A673 (cell line): Measurements from ENCODE around the gene SUGP2. TPM values are rescaled to one million over a fixed set of nuclear protein-coding genes. Genes with fewer than 3 reads are reported as not detected.

Experiments
- BruUV-seq: library from RNA; stranded (reverse); fragments of 400-500 nt; replicated peaks from 2 replicates; lab custom pipeline; 2021; lab: Mats Ljungman, UMichigan
- CTCF ChIA-PET: fragments of 300-600 bp; sonication (Branson Sonifier 250); formaldehyde crosslinking; loops from one replicate; lab custom pipeline; 2022; ENCODE audit warnings: antibody characterized with exemption; lab: Charles Lee
- POLR2A ChIA-PET: fragments of 300-600 bp; sonication (Branson Sonifier 250); formaldehyde crosslinking; loops from one replicate; lab custom pipeline; 2022; ENCODE audit warnings: antibody characterized with exemption; ENCODE audit not compliant: low non-redundant PET; lab: Charles Lee
- DNase-seq: peaks from one replicate; pipeline ENCODE4 v3.0.0-alpha.2; 2015; ENCODE audit warnings: low spot score
- H3K27ac ChIP-seq: fragments of 200-600 bp; sonication (generic); 2 replicates; pipeline ENCODE4 v1.5.1; 2016; ENCODE audit warnings: mixed run types, low read depth, mild to moderate bottlenecking, mixed read lengths, antibody characterized with exemption, low read length; ENCODE audit not compliant: poor library complexity, severe bottlenecking
- H3K27me3 ChIP-seq: fragments of 200-600 bp; sonication (generic); replicated peaks from 2 replicates; pipeline ENCODE4 v1.6.1; 2017; ENCODE audit warnings: mixed run types, low read depth, mild to moderate bottlenecking, mixed read lengths, antibody characterized with exemption, low read length; ENCODE audit not compliant: insufficient read depth, poor library complexity
- H3K36me3 ChIP-seq: fragments of 200-600 bp; sonication (generic); 2 replicates; pipeline ENCODE4 v1.6.1; 2016; ENCODE audit warnings: mixed run types, mild to moderate bottlenecking, mixed read lengths, antibody characterized with exemption, low read length; ENCODE audit not compliant: insufficient read depth, poor library complexity, severe bottlenecking
- H3K4me1 ChIP-seq: fragments of 200-600 bp; sonication (generic); 2 replicates; pipeline ENCODE4 v1.6.1; 2017; ENCODE audit warnings: mixed run types, mild to moderate bottlenecking, mixed read lengths, antibody characterized with exemption, low read length; ENCODE audit not compliant: insufficient read depth, poor library complexity, severe bottlenecking
- H3K4me3 ChIP-seq: fragments of 200-600 bp; sonication (generic); 2 replicates; pipeline ENCODE4 v1.5.1; 2016; ENCODE audit warnings: low read depth, mixed run types, mild to moderate bottlenecking, mixed read lengths, low read length; ENCODE audit not compliant: poor library complexity, severe bottlenecking
- H3K9me3 ChIP-seq: fragments of 200-600 bp; sonication (generic); 2 replicates; pipeline ENCODE4 v1.6.1; 2016; ENCODE audit warnings: mixed run types, low read depth, mild to moderate bottlenecking, mixed read lengths, antibody characterized with exemption, low read length; ENCODE audit not compliant: poor library complexity, severe bottlenecking
- CTCF ChIP-seq: fragments of 300-800, 200-600 bp; sonication (generic); conservative IDR thresholded peaks from 2 replicates; pipeline ENCODE4 v1.5.1; 2017; ENCODE audit warnings: low read depth, mild to moderate bottlenecking, antibody characterized with exemption, low read length, moderate library complexity, mixed read lengths
- EZH2 ChIP-seq: fragments of 200-600 bp; sonication (generic); IDR thresholded peaks from 2 replicates; pipeline ENCODE4 v1.6.1; 2017; ENCODE audit warnings: borderline replicate concordance, low read depth, mild to moderate bottlenecking, mixed read lengths, antibody characterized with exemption, low read length; ENCODE audit not compliant: poor library complexity, severe bottlenecking
- intact Hi-C: fragments of 100-400 bp; cut with micrococcal nuclease; formaldehyde crosslinking; loops from one replicate; pipeline ENCODE4 v1.10.0; 2022; ENCODE audit not compliant: unreplicated experiment
- total RNA-seq: library from RNA; stranded (reverse); gene quantifications from 2 replicates; pipeline ENCODE4 v1.2.3, GENCODE V29; 2021

Gene SUGP2
- total RNA-seq, 1 experiment from 2014 or later: 120 TPM

GRCh38 chr19:18992696-18993095 is 40.6 kb downstream of the SUGP2 start:
- ChIA-PET POLR2A (no interaction called here), CTCF (no interaction called here)
- H3K36me3 ChIP-seq: peaks cover 31% of the 10 kb centered on the region
- H3K9me3 ChIP-seq: no peaks in the 10 kb centered on the region
- BruUV-seq: TSS peak; percentile 30
- DNase-seq: no peak
- no peak overlapping the region for H3K27ac ChIP-seq
- H3K4me3 ChIP-seq: no peak overlapping the region
- TF ChIP-seq CTCF: no peak
- no peak for TF ChIP-seq EZH2
- peaks cover 10% of the 10 kb centered on the region for H3K4me1 ChIP-seq
- no peaks in the 10 kb centered on the region for H3K27me3 ChIP-seq
- intact Hi-C loops: no loop called here

- no peak overlapping the region for H3K27ac ChIP-seq
- POLR2A ChIA-PET: no interaction called here
- no peak overlapping the region for H3K4me3 ChIP-seq
- H3K27me3 ChIP-seq: no peaks in the 10 kb centered on the region
- H3K4me1 ChIP-seq: peaks cover 12% of the 10 kb centered on the region
- intact Hi-C loops: no loop called here
- TF ChIP-seq CTCF (no peak), EZH2 (no peak)
- CTCF ChIA-PET: interaction anchor here (0.7 kb wide), 1 partner anchor 178 kb away, joined by 3 read pairs; no protein-coding TSS in a partner anchor
- no TSS peak for BruUV-seq
- peaks cover 31% of the 10 kb centered on the region for H3K36me3 ChIP-seq
- DNase-seq: no peak
- H3K9me3 ChIP-seq: no peaks in the 10 kb centered on the region
These were observed 41.8 kb downstream of the SUGP2 start for GRCh38 chr19:18991468-18991867.

GRCh38 chr19:18991006-18991405 is 42.3 kb downstream of the SUGP2 start:
- Histone ChIP-seq H3K36me3 (peaks cover 31% of the 10 kb centered on the region), H3K4me3 (no peak overlapping the region), H3K27me3 (no peaks in the 10 kb centered on the region), H3K4me1 (peaks cover 14% of the 10 kb centered on the region), H3K9me3 (no peaks in the 10 kb centered on the region), H3K27ac (no peak overlapping the region)
- BruUV-seq: no TSS peak
- intact Hi-C loops: no loop called here
- ChIA-PET POLR2A (no interaction called here), CTCF (no interaction called here)
- no peak for TF ChIP-seq CTCF
- TF ChIP-seq EZH2: no peak
- DNase-seq: no peak
